HG03139 (cell line): ENCODE results near the gene CYP26C1.
"Not testable (repeated sequence)": the region's sequence is repeated elsewhere in the genome, so short reads cannot be mapped to it uniquely, and the experiment has no call there.

ENCODE experiments used
- ATAC-seq: cut with Tn5 transposase; IDR thresholded peaks from one replicate; pipeline ENCODE4 v1.9.1; 2021; ENCODE audit not compliant: unreplicated experiment

Gene CYP26C1

GRCh38 chr10:93075369-93076221 lies 15.0 kb downstream of the CYP26C1 start:
- ATAC-seq, result no peak

DNA sequence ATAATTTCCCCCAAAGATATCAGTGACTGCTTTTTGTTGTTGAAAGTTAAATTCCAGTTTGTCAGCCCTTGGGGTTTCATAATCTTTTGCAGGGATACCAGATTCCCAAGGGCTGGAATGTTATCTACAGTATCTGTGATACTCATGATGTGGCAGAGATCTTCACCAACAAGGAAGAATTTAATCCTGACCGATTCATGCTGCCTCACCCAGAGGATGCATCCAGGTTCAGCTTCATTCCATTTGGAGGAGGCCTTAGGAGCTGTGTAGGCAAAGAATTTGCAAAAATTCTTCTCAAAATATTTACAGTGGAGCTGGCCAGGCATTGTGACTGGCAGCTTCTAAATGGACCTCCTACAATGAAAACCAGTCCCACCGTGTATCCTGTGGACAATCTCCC lies 16.3 kb downstream of the CYP26C1 start:
- no peak for ATAC-seq

GRCh38 chr10:93077860-93078337 lies 17.3 kb downstream of the CYP26C1 start:
- ATAC-seq, result no peak

- no peak for ATAC-seq
Observed at GRCh38 chr10:93079663-93080349, 19.2 kb downstream of the CYP26C1 start.

GRCh38 chr10:93080350-93081046 lies 19.9 kb downstream of the CYP26C1 start:
- ATAC-seq, result no peak

DNA sequence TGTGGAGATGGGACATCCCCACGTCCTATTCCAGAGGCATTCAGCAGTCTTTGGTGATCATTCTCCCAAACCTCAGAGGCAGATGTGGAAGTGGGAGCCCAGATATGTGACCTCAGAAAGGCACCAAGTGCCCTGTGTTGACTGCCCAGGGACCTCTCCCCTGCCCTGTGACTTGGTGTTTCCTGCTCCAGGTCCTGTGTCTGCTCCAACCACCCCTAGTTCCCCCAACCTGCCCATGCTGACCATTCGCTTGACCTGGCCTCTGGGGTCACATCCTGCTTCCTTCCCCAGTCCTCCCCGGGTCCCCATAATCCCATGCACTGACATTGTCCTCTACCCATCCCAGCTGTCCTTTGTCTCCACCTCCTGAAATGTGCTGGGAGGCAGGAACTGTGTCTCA lies 20.7 kb downstream of the CYP26C1 start:
- no peak for ATAC-seq

DNA sequence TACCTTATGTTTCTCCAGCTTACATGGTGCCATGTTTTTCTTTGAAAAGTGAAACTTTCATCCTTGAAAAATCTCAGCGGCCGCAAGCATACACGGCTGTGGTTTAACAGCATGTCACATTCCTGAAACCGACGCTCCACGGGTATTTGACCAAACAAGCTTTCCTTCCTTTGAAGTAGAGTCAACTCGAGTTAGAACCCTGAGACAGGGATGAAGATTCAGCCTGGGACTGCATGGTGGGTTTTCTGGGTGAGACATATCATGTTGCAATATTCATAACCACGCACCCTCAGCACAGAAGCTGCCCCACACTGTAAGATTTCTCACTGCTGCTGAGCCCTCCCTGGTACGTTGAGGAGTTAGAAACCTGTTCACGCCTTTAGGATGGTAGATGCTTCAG lies 21.2 kb downstream of the CYP26C1 start:
- no peak for ATAC-seq

DNA sequence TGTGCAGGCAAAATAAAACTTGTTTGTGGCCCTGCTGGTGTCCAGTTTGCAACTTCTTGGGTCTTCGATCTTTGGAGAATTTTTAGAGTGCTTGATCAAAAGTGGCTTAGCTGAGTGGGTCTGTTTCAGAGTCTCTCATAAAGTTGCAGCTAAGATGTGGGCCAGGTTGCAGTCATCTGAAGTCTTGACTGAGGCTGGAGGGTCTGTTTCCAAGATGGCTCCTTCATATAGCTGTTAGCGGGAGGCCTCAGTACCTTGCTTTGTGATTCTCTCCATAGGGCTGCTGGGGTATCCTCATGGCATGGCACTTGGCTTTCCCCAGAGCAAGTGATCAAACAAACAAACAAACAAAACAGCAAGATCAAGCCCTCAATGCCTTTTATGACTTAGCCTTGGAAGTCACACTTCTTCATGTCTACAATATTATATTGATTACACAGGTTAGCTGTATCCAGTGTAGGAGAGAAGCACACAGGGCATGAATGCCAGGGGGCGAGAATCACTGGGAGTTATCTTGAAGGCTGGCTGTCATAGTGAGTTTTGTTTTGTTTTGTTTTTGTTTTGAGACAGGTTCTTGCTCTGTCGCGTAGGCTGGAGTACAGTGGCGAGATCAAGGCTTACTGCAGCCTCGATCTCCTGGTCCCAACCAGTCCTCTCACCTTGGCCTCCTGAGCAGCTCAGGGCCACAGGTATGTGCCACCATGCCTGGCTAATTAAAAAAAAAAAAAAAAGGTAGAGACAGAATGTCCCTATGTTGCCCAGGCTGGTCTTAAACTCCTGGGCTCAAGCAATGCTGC lies 23.3 kb downstream of the CYP26C1 start:
- no peak for ATAC-seq

DNA sequence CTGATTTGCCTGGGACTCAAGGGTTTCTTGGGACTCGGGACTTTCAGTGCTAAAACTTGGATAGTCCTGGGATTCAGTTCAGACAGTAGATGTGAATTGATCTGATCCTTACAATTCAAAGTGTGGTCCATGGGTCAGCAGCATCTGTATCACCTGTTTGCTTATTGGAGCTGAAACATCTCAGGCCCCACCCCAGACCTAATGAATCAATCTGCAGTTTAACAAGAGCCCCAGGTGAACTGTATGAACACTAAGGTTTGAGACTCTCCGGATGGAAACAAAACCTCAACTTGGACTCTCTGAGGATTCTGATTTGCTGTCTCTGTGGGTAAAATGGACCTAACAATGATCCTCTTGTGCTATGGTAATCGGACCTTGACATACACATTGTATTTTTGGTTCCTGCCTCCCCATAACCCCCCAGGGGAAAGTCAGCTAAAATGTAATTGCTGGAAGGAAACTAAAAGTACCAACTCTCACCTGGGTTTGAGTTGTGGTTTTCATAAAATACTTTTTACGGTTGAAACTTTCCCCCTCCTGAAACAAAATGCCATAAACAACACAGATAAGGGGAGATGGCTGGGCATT lies 24.8 kb downstream of the CYP26C1 start:
- ATAC-seq, result no peak

GRCh38 chr10:93086289-93086688 lies 25.7 kb downstream of the CYP26C1 start:
- ATAC-seq, result no peak

- ATAC-seq, result no peak
Observed at GRCh38 chr10:93087846-93088245, 27.2 kb downstream of the CYP26C1 start.

DNA sequence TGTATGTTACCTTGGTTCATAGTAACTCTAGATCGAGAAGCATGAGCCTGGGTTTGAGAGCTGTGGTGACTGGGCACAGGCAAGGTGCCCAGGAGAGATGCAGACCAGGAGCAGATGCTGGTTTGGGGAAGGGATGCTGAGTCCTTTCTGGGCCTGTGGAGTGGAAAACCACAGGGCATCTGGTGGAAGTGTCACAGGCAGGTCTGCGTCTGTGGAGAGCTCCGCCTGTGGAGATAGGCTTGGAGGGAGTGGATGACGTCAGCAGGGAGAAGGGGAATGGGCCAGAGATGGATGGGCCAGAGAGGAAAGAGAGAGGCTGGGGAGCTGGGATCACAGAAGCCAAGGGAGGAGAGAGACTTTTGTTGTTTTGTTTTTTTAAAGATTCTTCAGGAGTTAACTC lies 27.9 kb downstream of the CYP26C1 start:
- no peak for ATAC-seq

DNA sequence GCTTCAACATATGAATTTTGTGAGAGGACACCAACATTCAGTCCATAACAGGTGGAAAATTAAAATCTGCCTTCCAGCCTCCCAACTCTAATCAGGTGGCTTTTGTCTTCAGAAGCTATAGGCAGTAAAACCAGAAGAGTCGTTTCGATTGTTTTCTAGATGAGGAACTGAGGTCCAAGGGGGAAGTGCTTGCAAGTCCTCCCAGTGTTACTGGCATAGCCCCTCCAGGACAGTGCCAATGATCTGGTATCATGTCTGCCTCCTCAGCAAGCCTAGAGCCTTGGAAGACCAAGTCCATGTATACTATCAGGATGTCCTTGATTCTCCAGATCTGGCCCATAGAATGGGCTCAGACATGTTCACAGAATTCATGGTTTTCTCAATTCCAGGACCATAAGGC lies 30.0 kb downstream of the CYP26C1 start:
- no peak for ATAC-seq

- no peak for ATAC-seq
Observed at GRCh38 chr10:93091960-93092359, 31.4 kb downstream of the CYP26C1 start.

- no peak for ATAC-seq
Observed at GRCh38 chr10:93095225-93095624, 34.6 kb downstream of the CYP26C1 start.

GRCh38 chr10:93096901-93097300 lies 36.3 kb downstream of the CYP26C1 start:
- no peak for ATAC-seq

GRCh38 chr10:93097386-93097785 lies 36.8 kb downstream of the CYP26C1 start:
- ATAC-seq, result no peak

- no peak for ATAC-seq
Observed at GRCh38 chr10:93098816-93099215, 38.2 kb downstream of the CYP26C1 start.

DNA sequence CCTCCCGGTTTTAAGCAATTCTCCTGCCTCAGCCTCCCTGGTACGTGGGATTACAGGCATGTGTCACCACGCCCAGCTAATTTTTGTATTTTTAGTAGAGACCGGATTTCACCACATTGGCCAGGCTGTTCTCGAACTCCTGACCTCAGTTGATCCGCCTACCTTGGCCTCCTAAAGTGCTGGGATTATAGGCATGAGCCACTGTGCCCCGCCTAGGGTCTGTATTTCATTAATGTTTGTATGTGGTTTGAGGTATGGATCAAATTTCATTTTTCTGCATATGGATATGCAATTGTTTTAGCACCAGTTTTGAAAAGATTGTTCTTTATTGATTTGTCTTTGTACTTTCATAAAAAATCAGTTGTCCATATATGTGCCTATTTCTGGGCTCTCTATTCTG lies 39.1 kb downstream of the CYP26C1 start:
- ATAC-seq, result no peak

GRCh38 chr10:93101148-93101547 lies 40.5 kb downstream of the CYP26C1 start:
- not testable (repeated sequence) for ATAC-seq
